Choroid plexus epithelial cell (primary cell): ENCODE data around the gene CCDC15.

Experiments used
- DNase-seq: peaks from one replicate; pipeline ENCODE4 v3.0.0-alpha.2; 2010; ENCODE audit warnings: low read depth
- H3K4me3 ChIP-seq: 2 replicates; pipeline ENCODE4 v1.5.1; 2011; ENCODE audit warnings: low read depth, mild to moderate bottlenecking, control low read depth, low read length, moderate library complexity
- CTCF ChIP-seq: conservative IDR thresholded peaks from 2 replicates; pipeline ENCODE4 v1.5.1; 2011; ENCODE audit warnings: low read depth, mild to moderate bottlenecking, control low read depth, inconsistent platforms, low read length, moderate library complexity

The CCDC15 gene

GRCh38 chr11:124934862-124935547 lies 19.0 kb upstream of the CCDC15 start:
- peak; percentile 36 for TF ChIP-seq CTCF
- DNase-seq, result peak; percentile 95
- H3K4me3 ChIP-seq, result no peak overlapping the region

DNA sequence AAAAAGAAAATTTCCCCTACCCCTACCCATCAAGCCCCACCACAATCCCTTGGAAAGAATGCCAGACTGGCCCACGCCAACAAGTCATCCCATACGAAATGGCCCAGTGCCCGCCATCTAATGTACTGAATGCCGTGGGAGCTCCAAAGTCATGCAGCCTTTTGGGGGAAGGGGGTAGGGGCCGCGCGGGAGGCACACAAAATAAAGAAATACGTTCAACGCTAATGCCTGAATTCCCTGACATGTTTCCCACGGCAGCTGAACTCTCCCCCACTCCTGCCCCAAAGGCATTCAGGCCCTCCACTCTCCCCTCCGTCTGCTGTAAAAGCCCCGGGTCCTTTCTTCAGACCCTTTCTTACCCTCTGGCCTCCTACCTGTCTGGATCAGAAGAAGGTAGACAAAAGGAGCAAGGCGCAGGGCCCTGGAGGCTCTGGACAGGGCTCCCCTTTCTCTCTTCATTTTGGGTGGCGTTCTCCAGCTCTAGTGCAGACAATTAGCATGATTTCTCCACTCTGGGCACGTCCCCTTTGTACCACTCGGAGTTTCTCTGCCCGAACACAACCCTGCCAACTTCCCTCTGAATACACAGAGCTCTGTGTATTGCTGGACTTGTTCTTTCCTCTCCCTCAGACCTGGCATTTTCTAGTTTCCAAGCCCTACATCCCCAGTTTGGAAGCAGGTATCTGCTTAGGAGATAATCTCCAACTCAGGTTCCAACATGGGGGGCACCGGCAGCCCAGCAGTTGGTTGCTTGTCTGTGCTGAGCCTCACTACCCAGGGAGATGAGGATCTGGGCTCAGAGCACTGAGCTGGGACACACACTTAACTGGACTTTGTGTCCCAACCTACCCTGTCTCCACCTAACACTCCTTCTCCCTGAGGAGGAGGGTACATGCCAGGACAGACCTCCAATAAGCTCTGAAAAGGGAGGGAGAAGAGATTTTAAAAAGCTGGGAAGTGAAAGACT lies 18.2 kb upstream of the CCDC15 start, which contains the start of gene HEPACAM:
TSS of gene HEPACAM (minus strand) at position 500 of the 967 bp plus-strand sequence. CDS start at position 459, 41 bp downstream.
- no peak for TF ChIP-seq CTCF
- no peak for DNase-seq
- no peak within 1 kb of the TSS for H3K4me3 ChIP-seq

DNA sequence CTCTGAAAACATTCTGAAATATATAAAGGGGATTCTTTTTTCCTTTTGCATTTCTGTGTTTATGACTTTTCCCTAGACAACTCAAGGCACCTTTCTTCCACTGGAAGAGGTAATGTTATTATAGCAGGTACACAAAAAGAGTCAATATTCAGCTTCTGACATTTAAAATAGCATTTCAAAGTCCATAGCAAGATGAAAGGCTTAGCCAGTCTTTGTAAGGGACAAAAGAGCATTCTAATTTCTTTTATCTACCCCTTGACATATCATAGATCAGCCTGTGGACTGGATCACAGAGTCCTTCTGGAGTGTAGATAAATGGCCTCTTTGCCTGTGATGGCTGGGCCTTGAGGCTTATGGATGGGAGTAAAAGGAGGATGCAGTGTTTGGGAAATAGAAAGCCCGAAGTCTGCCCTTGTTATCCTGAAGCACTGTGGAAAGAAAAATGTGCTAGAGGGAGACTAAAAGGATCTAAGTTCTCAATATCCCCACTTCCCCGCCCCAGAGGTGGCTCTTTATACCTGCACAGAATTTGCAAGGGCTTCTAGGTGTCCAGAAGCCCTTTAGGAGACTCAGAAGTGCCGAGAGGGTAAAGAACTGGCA lies 16.6 kb upstream of the CCDC15 start:
- H3K4me3 ChIP-seq, result no peak overlapping the region
- no peak for TF ChIP-seq CTCF
- DNase-seq, result no peak

DNA sequence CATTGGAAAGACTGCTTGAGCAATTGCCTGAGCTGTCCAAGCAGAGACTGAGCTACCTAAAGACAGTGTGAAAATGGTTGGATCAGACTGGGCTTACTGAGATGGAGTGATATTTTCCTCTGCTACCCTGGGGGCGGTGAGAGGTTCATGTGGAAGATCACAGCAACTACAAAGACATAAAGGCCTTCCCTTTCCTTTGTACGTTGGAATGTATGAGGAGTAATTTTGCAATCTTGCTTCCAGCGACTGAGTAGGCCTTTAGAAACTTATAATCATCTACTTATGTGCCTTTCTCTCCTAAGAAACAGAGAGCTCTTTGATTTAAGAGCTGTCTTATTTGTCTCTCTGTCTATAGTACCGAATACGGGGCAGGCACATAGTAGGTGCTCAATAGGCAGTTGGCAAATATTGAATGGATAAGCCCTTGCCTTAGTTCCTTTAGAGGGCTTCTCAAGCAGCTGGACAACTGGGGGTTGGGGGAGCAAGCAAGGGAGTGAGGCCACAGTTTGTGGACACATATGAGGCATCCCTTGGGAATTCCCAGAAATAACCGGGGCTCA lies 15.7 kb upstream of the CCDC15 start:
- no peak overlapping the region for H3K4me3 ChIP-seq
- peak; percentile 28 for DNase-seq
- no peak for TF ChIP-seq CTCF

DNA sequence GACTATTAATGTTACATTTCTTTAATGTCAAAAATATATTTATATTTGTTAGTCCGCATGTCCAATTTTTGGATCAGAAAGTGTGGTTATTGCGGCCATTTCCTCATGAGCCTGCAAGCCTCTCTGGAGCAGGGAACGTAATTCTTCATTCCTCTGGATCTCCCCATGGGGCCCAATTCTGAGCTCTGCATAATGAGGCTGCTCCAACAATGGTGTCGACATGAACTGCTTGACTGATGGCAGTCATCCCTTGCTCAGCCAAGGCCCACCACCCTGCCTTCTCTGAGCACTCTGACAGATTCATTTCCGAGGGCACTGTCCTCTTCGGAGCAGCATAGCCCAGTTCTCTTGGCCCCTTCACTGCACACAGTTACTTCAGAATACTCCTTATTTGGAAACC lies 15.0 kb upstream of the CCDC15 start:
- no peak for TF ChIP-seq CTCF
- DNase-seq, result no peak
- H3K4me3 ChIP-seq, result no peak overlapping the region

GRCh38 chr11:124941703-124942102 lies 12.3 kb upstream of the CCDC15 start:
- no peak for TF ChIP-seq CTCF
- DNase-seq, result no peak
- no peak overlapping the region for H3K4me3 ChIP-seq
